ENCODE results near the gene PCAT7. TPM values are rescaled to one million over a fixed set of nuclear protein-coding genes. Genes with fewer than 3 reads are reported as not detected.

Gene PCAT7
- total and polyA plus RNA-seq, 10 of the 15 experiments (the other 5 are each of a cell fraction or from before 2014, with no cell fraction given), result 0.04 TPM; not detected in 9

GRCh38 chr9:94567271-94567670 lies 12.4 kb downstream of the PCAT7 start:
- 87% methylated on average over 2 of the region's 2 CpGs for WGBS (ENCODE audit: insufficient coverage, insufficient replicate concordance, low lambda C conversion rate, missing lambda C conversion rate)
- RAD21 ChIA-PET (ENCODE audit: unreplicated experiment), result no interaction called here
- intact Hi-C loops (cut with micrococcal nuclease; ENCODE audit: unreplicated experiment), result no loop called here
- H3K27ac ChIP-seq (ENCODE audit: control insufficient read depth, insufficient read depth), result no peak overlapping the region
- H2AFZ ChIP-seq (ENCODE audit: control insufficient read depth, low read depth, low read length), result no peak overlapping the region
- BruUV-seq (replicated peaks), result no TSS peak
- SMC1A ChIA-PET (ENCODE audit: uncharacterized antibody, unreplicated experiment), result no interaction called here
- in situ Hi-C loops (cut with MboI), result no loop called here
- H3K9ac ChIP-seq (ENCODE audit: control insufficient read depth, insufficient read depth, low read length), result no peak overlapping the region
- ATAC-seq (no peak), DNase-seq (ENCODE audit: low read depth, low spot score) (no peak), FAIRE-seq (no peak)
- no peaks in the 10 kb centered on the region for H4K20me1 ChIP-seq (ENCODE audit: control insufficient read depth, insufficient read depth)
- H3K79me2 ChIP-seq (ENCODE audit: control insufficient read depth, insufficient read depth, low read length), result no peaks in the 10 kb centered on the region
- CTCF ChIA-PET, result no interaction called here
- H3K36me3 ChIP-seq (ENCODE audit: control insufficient read depth in 2 of 2, insufficient read depth in 2 of 2, low read length in 1 of 2), result no peaks in the 10 kb centered on the region
- H3K9me3 ChIP-seq (replicated peaks; ENCODE audit: control insufficient read depth, insufficient read depth, low read length), result no peaks in the 10 kb centered on the region
- no peaks in the 10 kb centered on the region for H3K4me1 ChIP-seq (ENCODE audit: control insufficient read depth, insufficient read depth, low read length)
- no peak overlapping the region for H3K4me3 ChIP-seq
- peaks cover 0 to 4% of the 10 kb centered on the region in 2 experiments; a peak in 3 of 4 replicates for H3K27me3 ChIP-seq (replicated peaks in 1 of 2; ENCODE audit: control insufficient read depth in 2 of 2, insufficient read depth in 2 of 2, low read length in 1 of 2)
- POLR2A ChIA-PET, result no interaction called here
- H3K4me2 ChIP-seq (ENCODE audit: control insufficient read depth, insufficient read depth), result no peak overlapping the region
- TF ChIP-seq NR2F1 (conservative IDR thresholded peaks at IDR 0.05) (no peak), NFIC (IDR thresholded peaks at IDR 0.05; ENCODE audit: low read depth, low read length) (no peak), MYC (IDR thresholded peaks at IDR 0.05; ENCODE audit: insufficient read depth, insufficient read length, insufficient replicate concordance, low read length, severe bottlenecking) (no peak), ZNF24 (IDR thresholded peaks at IDR 0.05) (no peak), IRF4 (IDR thresholded peaks at IDR 0.05; ENCODE audit: low read depth, low read length) (no peak), HSF1 (IDR thresholded peaks at IDR 0.05; ENCODE audit: low read depth, low read length) (no peak), ZNF592 (IDR thresholded peaks at IDR 0.05) (no peak), NFYB (IDR thresholded peaks at IDR 0.05; ENCODE audit: insufficient read depth, low read depth, low read length) (no peak), BMI1 (IDR thresholded peaks at IDR 0.05; ENCODE audit: borderline replicate concordance) (no peak), HCFC1 (IDR thresholded peaks at IDR 0.05; ENCODE audit: low read length) (no peak), PRDM15 (CRISPR knock-in tag; IDR thresholded peaks at IDR 0.05) (no peak)

Measured in GM12878 (cell line).